HCT116 (cell line): Measurements from ENCODE around the gene COL1A1. TPM values are rescaled to one million over a fixed set of nuclear protein-coding genes. Genes with fewer than 3 reads are reported as not detected.

Experiments
- ATAC-seq: fragments of 200-7000 bp; cut with Tn5 transposase; 2 replicates; pipeline ENCODE4 v1.9.1; 2020; ENCODE audit warnings: mild to moderate bottlenecking, moderate library complexity
- BruUV-seq: library from RNA; stranded (reverse); fragments of 400-500 nt; replicated peaks from 2 replicates; lab custom pipeline; 2021; lab: Mats Ljungman, UMichigan
- CTCF ChIA-PET: fragments of 300-600 bp; sonication (Branson Sonifier 250); formaldehyde crosslinking; loops from one replicate; lab custom pipeline; 2021; ENCODE audit warnings: antibody characterized with exemption; lab: Charles Lee
- POLR2A ChIA-PET: fragments of 300-600, 350-600 bp; sonication (Branson Sonifier 250); formaldehyde crosslinking; loops from one replicate; lab custom pipeline; 2021; ENCODE audit warnings: antibody characterized with exemption; lab: Charles Lee
- RAD21 ChIA-PET, 2 experiments: fragments of 300-600 bp; sonication (Branson Sonifier 250); formaldehyde crosslinking; loops; one replicate each; lab custom pipeline; 2023; ENCODE audit warnings: low total read pairs in 2 of 2; ENCODE audit not compliant: uncharacterized antibody in 2 of 2, unreplicated experiment in 2 of 2, low non-redundant PET in 1 of 2; lab: Charles Lee
- DNase-seq: peaks from one replicate; pipeline ENCODE4 v3.0.0-alpha.2; 2010; ENCODE audit warnings: low read depth, low spot score
- H2AFZ ChIP-seq: fragments of 200-600 bp; shearing (Covaris generic), sonication (generic); 2 replicates; pipeline ENCODE4 v1.6.1; 2017; ENCODE audit warnings: low read depth, mixed run types, mixed read lengths, antibody characterized with exemption, low read length; ENCODE audit not compliant: poor library complexity, severe bottlenecking
- H3K27ac ChIP-seq: 2 replicates; pipeline ENCODE4 v1.5.1; 2012; ENCODE audit warnings: low read depth, low read length
- H3K27me3 ChIP-seq: fragments of 200-600 bp; sonication (generic); 2 replicates; pipeline ENCODE4 v1.6.1; 2016; ENCODE audit warnings: mixed run types, low read length, mixed read lengths; ENCODE audit not compliant: insufficient read depth
- H3K36me3 ChIP-seq, 2 experiments: fragments of 200-500 bp in 1 of 2; fragments of 200-600 bp in 1 of 2; sonication (Bioruptor generic) in 1 of 2; sonication (generic) in 1 of 2; 2 replicates each; pipeline versions ENCODE4 v1.5.1 to v1.6.1; 2014 to 2016; ENCODE audit warnings: low read length in 2 of 2, inconsistent platforms in 1 of 2, mixed read lengths in 1 of 2, mixed run types in 1 of 2; ENCODE audit not compliant: insufficient read depth in 2 of 2, control insufficient read depth in 1 of 2
- H3K4me1 ChIP-seq, 2 experiments: fragments of 200-600 bp in 1 of 2; sonication (generic) in 1 of 2; 2 replicates each; pipeline versions ENCODE4 v1.5.1 to v1.6.1; 2012 to 2017; ENCODE audit warnings: low read length in 2 of 2, inconsistent platforms in 1 of 2, mild to moderate bottlenecking in 1 of 2, mixed read lengths in 1 of 2, mixed run types in 1 of 2, moderate library complexity in 1 of 2; ENCODE audit not compliant: insufficient read depth in 2 of 2, control insufficient read depth in 1 of 2
- H3K4me2 ChIP-seq: fragments of 200-600 bp; sonication (generic); 2 replicates; pipeline ENCODE4 v1.6.1; 2017; ENCODE audit warnings: mixed run types, low read length, mixed read lengths
- H3K4me3 ChIP-seq, 2 experiments: fragments of 200-600 bp in 1 of 2; sonication (generic) in 1 of 2; replicated peaks in 1 of 2; 2 replicates each; pipeline ENCODE4 v1.5.1; 2011 to 2016; ENCODE audit warnings: low read length in 2 of 2, control low read depth in 1 of 2, low read depth in 1 of 2, mild to moderate bottlenecking in 1 of 2, mixed read lengths in 1 of 2, mixed run types in 1 of 2
- H3K79me2 ChIP-seq: fragments of 200-600 bp; sonication (generic); 2 replicates; pipeline ENCODE4 v1.6.1; 2017; ENCODE audit warnings: mild to moderate bottlenecking, mixed run types, low read length, moderate library complexity, mixed read lengths; ENCODE audit not compliant: insufficient read depth
- H3K9ac ChIP-seq: fragments of 200-600 bp; sonication (generic); 2 replicates; pipeline ENCODE4 v1.6.1; 2016; ENCODE audit warnings: low read length, mixed read lengths
- H3K9me2 ChIP-seq: fragments of 200-600 bp; sonication (generic), shearing (Covaris generic); 2 replicates; pipeline ENCODE4 v1.6.1; 2017; ENCODE audit warnings: mixed run types, mild to moderate bottlenecking, moderate library complexity; ENCODE audit not compliant: insufficient read depth
- H3K9me3 ChIP-seq, 2 experiments: fragments of 200-500 bp in 1 of 2; fragments of 200-600 bp in 1 of 2; sonication (Bioruptor generic) in 1 of 2; sonication (generic) in 1 of 2; 2 replicates each; pipeline ENCODE4 v1.6.1; 2014 to 2017; ENCODE audit warnings: low read length in 2 of 2, mixed read lengths in 2 of 2, inconsistent platforms in 1 of 2, low read depth in 1 of 2, mild to moderate bottlenecking in 1 of 2, mixed run types in 1 of 2, moderate library complexity in 1 of 2; ENCODE audit not compliant: control insufficient read depth in 1 of 2, insufficient read depth in 1 of 2
- H4K20me1 ChIP-seq: fragments of 200-600 bp; sonication (generic), shearing (Covaris generic); 2 replicates; pipeline ENCODE4 v1.6.1; 2017; ENCODE audit warnings: mixed run types, mild to moderate bottlenecking, moderate library complexity; ENCODE audit not compliant: insufficient read depth
- CBX3 ChIP-seq: IDR thresholded peaks from 2 replicates; pipeline ENCODE4 v1.6.1; 2012; ENCODE audit warnings: low read depth
- CEBPB ChIP-seq: IDR thresholded peaks from 2 replicates; pipeline ENCODE4 v1.6.1; 2012; ENCODE audit warnings: low read depth
- EGR1 ChIP-seq: IDR thresholded peaks from 2 replicates; pipeline ENCODE4 v1.6.1; 2012; ENCODE audit warnings: low read depth
- ELF1 ChIP-seq: IDR thresholded peaks from 2 replicates; pipeline ENCODE4 v1.6.1; 2012; ENCODE audit warnings: low read depth, borderline replicate concordance
- EZH2 ChIP-seq: fragments of 200-600 bp; sonication (generic); IDR thresholded peaks from 2 replicates; pipeline ENCODE4 v1.6.1; 2017; ENCODE audit warnings: antibody characterized with exemption, mixed run types
- POLR2AphosphoS5 ChIP-seq: IDR thresholded peaks from 2 replicates; pipeline ENCODE4 v1.6.1; 2011; ENCODE audit warnings: mild to moderate bottlenecking, low read depth, low read length, moderate library complexity
- SIN3A ChIP-seq: IDR thresholded peaks from 2 replicates; pipeline ENCODE4 v1.6.1; 2012; ENCODE audit warnings: low read depth
- TCF7L2 ChIP-seq: IDR thresholded peaks from 2 replicates; pipeline ENCODE4 v1.7.0; 2011; ENCODE audit warnings: borderline replicate concordance, inconsistent platforms; ENCODE audit not compliant: insufficient read depth, insufficient read length; ENCODE audit errors: extremely low read depth
- YY1 ChIP-seq: IDR thresholded peaks from 2 replicates; pipeline ENCODE4 v1.6.1; 2011; ENCODE audit warnings: low read length, low read depth, moderate library complexity, mild to moderate bottlenecking; ENCODE audit not compliant: insufficient replicate concordance; ENCODE audit errors: extremely low read depth
- ZFX ChIP-seq: fragments of 450-650 bp; IDR thresholded peaks from 2 replicates; pipeline ENCODE4 v1.6.1; 2017
- ZNF274 ChIP-seq: fragments of 200-500 bp; sonication (Bioruptor generic); IDR thresholded peaks from 2 replicates; pipeline ENCODE4 v1.6.1; 2014; ENCODE audit warnings: mild to moderate bottlenecking, low read depth, low read length, inconsistent platforms
- intact Hi-C: fragments of 100-400 bp; cut with micrococcal nuclease; formaldehyde crosslinking; loops from 2 replicates; pipeline ENCODE4 v1.10.0; 2022
- total RNA-seq: library from RNA; stranded (reverse); gene quantifications from one replicate; pipeline ENCODE4 v1.2.1, GENCODE V29; 2021; ENCODE audit not compliant: unreplicated experiment
- TF ChIP-seq, protein P1 (sequence below): IDR thresholded peaks from 2 replicates; pipeline ENCODE4 v1.6.1; 2012
- TF ChIP-seq, protein P2 (sequence below): IDR thresholded peaks from 2 replicates; pipeline ENCODE4 v1.6.1; 2012
- TF ChIP-seq, protein P3 (sequence below): IDR thresholded peaks from 2 replicates; pipeline ENCODE4 v1.6.1; 2011; ENCODE audit warnings: mild to moderate bottlenecking, low read length, moderate library complexity; ENCODE audit not compliant: insufficient replicate concordance; ENCODE audit errors: extremely low read depth
- TF ChIP-seq, protein P4 (sequence below): IDR thresholded peaks from 2 replicates; pipeline ENCODE4 v1.6.1; 2012; ENCODE audit warnings: low read depth

Gene COL1A1
- total RNA-seq, 1 experiment from 2014 or later: 33.6 TPM

DNA sequence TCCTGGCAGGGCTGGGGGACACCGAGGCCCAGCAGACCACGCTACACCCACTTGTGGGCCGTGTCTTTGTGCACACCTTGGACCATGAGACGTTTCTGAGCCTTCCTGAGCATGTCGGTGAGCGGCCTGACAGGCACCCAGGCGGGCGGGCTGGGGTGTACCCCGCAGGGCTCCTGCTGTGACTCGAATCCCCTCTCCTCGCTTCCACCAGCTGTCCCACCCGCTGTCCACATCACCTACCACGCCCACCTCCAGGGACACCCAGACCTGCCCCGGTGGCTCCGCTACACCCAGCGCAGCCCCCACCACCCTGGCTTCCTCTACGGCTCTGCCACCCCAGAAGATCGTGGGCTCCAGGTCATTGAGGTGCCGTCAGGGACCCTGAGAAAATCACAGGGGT is 34.1 kb downstream of the COL1A1 start:
- no peak overlapping the region for H3K4me2 ChIP-seq
- peaks cover 13 to 47% of the 10 kb centered on the region in 2 experiments for H3K4me1 ChIP-seq
- no peaks in the 10 kb centered on the region for H3K9me2 ChIP-seq
- CTCF ChIA-PET: interaction anchor here (0.9 kb wide), 1 partner anchor 129 kb away, joined by 3 read pairs; no protein-coding TSS in a partner anchor
- no peak for TF ChIP-seq YY1
- TF ChIP-seq ZFX: no peak
- TF ChIP-seq CBX3: no peak
- no peak for TF ChIP-seq ELF1
- no peak for TF ChIP-seq SIN3A
- TF ChIP-seq POLR2AphosphoS5: no peak
- TF ChIP-seq EZH2: no peak
- no peak for TF ChIP-seq ZNF274
- no peak for TF ChIP-seq TCF7L2
- TF ChIP-seq, protein P1, sequence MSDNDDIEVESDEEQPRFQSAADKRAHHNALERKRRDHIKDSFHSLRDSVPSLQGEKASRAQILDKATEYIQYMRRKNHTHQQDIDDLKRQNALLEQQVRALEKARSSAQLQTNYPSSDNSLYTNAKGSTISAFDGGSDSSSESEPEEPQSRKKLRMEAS: no peak
- no peak for TF ChIP-seq EGR1
- TF ChIP-seq, protein P2, sequence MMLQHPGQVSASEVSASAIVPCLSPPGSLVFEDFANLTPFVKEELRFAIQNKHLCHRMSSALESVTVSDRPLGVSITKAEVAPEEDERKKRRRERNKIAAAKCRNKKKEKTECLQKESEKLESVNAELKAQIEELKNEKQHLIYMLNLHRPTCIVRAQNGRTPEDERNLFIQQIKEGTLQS: no peak
- TF ChIP-seq CEBPB: no peak
- TF ChIP-seq, protein P3, sequence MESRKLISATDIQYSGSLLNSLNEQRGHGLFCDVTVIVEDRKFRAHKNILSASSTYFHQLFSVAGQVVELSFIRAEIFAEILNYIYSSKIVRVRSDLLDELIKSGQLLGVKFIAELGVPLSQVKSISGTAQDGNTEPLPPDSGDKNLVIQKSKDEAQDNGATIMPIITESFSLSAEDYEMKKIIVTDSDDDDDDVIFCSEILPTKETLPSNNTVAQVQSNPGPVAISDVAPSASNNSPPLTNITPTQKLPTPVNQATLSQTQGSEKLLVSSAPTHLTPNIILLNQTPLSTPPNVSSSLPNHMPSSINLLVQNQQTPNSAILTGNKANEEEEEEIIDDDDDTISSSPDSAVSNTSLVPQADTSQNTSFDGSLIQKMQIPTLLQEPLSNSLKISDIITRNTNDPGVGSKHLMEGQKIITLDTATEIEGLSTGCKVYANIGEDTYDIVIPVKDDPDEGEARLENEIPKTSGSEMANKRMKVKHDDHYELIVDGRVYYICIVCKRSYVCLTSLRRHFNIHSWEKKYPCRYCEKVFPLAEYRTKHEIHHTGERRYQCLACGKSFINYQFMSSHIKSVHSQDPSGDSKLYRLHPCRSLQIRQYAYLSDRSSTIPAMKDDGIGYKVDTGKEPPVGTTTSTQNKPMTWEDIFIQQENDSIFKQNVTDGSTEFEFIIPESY: no peak
- TF ChIP-seq, protein P4, sequence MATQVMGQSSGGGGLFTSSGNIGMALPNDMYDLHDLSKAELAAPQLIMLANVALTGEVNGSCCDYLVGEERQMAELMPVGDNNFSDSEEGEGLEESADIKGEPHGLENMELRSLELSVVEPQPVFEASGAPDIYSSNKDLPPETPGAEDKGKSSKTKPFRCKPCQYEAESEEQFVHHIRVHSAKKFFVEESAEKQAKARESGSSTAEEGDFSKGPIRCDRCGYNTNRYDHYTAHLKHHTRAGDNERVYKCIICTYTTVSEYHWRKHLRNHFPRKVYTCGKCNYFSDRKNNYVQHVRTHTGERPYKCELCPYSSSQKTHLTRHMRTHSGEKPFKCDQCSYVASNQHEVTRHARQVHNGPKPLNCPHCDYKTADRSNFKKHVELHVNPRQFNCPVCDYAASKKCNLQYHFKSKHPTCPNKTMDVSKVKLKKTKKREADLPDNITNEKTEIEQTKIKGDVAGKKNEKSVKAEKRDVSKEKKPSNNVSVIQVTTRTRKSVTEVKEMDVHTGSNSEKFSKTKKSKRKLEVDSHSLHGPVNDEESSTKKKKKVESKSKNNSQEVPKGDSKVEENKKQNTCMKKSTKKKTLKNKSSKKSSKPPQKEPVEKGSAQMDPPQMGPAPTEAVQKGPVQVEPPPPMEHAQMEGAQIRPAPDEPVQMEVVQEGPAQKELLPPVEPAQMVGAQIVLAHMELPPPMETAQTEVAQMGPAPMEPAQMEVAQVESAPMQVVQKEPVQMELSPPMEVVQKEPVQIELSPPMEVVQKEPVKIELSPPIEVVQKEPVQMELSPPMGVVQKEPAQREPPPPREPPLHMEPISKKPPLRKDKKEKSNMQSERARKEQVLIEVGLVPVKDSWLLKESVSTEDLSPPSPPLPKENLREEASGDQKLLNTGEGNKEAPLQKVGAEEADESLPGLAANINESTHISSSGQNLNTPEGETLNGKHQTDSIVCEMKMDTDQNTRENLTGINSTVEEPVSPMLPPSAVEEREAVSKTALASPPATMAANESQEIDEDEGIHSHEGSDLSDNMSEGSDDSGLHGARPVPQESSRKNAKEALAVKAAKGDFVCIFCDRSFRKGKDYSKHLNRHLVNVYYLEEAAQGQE: no peak
- RAD21 ChIA-PET: no interaction called here
- H3K4me3 ChIP-seq: no peak overlapping the region
- no peaks in the 10 kb centered on the region for H3K27me3 ChIP-seq
- H3K36me3 ChIP-seq: no peaks in the 10 kb centered on the region
- no peaks in the 10 kb centered on the region for H4K20me1 ChIP-seq
- intact Hi-C loops: no loop called here
- no peak for ATAC-seq
- no peak for DNase-seq
- POLR2A ChIA-PET: no interaction called here
- no peak overlapping the region for H2AFZ ChIP-seq
- H3K9ac ChIP-seq: no peak overlapping the region
- no peak overlapping the region for H3K27ac ChIP-seq
- no TSS peak for BruUV-seq
- H3K9me3 ChIP-seq: no peaks in the 10 kb centered on the region
- H3K79me2 ChIP-seq: no peaks in the 10 kb centered on the region
